Activated CD8-positive, alpha-beta memory T cell treated with anti-CD3 and anti-CD28 coated beads, Interleukin-2, amount 50 U/mL, for 1 hour (primary cell): ENCODE data around the gene OCSTAMP.

Experiments used
- DNase-seq: peaks from one replicate; pipeline ENCODE4 v3.0.0-alpha.2; 2020; ENCODE audit errors: extremely low read depth

OCSTAMP gene, protein sequence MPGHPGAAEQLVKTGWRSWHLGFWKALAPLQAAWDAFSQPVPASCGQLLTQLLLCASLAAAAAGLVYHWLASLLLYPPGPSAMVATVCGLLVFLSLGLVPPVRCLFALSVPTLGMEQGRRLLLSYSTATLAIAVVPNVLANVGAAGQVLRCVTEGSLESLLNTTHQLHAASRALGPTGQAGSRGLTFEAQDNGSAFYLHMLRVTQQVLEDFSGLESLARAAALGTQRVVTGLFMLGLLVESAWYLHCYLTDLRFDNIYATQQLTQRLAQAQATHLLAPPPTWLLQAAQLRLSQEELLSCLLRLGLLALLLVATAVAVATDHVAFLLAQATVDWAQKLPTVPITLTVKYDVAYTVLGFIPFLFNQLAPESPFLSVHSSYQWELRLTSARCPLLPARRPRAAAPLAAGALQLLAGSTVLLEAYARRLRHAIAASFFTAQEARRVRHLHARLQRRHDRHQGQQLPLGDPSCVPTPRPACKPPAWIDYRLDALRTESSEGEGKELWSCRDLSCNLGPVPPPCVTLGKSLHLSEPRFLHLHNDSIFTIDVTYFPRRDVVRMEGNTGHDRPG

DNA sequence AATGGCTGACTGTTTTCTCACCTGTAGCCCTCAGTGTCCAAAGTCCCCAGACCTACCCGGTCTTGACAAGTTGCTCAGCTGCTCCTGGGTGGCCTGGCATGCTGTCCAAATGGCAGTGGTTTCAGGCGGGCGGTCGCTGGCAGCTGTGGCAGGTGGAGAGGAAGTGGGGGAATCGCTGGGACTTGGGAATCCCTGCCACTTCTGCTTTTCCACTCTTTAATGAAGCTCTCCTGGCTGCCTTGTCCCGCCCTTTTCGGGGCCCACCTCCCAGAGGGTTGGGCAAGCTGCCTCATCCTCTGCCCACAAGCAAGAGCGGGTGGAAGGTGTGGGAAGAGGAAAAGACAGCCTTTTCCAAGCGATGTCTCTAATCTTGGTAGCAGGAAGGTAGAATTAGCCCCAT, at the start of gene OCSTAMP:
Gene OCSTAMP (minus strand): TSS at position 194 of the 400 bp plus-strand sequence. CDS start 94 bp downstream, at position 100.
- no peak for DNase-seq

DNA sequence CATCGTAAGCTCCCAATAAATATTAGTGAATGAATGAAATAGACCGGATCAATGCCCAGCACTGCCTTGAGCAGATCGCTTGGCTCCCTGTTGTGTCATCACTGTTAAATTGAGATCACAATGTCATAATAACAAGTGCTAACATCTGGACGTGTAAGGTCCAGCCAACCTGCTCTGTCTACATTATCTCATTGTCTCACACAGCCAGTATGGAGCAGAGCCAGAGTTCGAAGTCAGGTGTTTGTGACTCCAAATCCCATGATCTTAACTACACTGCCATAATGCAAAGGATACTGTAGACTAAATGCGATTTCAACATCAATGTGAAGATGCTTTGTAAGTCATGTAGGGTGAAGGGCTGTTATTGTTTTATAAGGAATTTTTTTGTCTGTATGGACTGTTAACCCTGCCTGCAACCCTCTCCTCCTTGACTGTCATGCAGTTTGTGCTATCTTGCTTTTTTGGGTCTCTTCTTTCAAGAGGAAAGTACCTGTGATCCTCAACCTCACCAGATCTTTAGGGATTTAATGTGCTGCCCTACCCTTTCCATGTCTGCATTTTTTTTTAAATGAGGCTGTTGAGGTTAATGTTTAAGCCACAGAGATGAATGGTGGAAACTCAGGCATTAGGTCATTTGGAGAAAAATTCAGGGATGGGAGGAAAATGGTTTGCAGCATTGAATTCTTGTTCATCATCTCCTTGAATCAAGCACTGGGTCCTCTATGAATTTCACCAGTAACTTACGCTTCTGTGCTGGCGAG, 49.0 kb upstream of the OCSTAMP start:
- no peak for DNase-seq

DNA sequence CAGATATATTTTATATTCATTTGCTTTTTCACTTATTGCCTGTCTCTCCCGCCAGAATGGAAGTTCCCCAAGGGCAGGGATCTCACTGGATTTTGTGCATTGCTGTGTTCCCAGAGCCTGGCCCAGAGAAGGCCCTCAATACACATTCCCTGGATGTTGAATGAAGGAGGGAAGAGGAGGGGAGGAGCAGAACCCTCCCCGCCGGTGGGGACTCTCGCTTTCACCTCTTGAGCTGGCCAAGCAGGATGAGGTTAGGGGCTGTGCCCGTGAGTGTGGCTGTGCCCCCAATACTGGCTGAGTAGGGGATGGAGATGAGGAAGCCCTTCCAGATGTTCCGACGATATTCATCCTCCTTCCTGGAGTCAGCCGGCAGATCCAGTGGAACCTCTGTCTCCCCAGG, 45.5 kb upstream of the OCSTAMP start:
- no peak for DNase-seq

DNA sequence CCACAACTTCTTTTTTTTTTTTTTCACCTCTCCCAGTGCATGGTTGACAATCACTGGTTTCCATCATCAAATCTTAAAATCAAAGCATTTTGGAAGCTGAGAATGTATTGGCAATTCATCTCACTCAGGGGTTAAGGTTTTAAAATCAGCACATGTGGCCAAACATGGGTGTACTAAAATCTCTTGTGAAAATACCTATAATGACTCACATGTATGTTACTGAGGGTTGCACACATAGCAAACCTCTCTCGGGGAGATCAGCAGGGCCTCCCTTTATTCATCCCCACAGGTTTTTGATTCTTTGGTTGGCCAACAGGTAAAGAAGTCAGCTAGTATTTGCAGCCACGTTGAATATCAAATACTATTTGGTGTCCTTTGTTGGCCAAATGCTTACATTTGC, 44.3 kb upstream of the OCSTAMP start:
- DNase-seq: no peak

DNA sequence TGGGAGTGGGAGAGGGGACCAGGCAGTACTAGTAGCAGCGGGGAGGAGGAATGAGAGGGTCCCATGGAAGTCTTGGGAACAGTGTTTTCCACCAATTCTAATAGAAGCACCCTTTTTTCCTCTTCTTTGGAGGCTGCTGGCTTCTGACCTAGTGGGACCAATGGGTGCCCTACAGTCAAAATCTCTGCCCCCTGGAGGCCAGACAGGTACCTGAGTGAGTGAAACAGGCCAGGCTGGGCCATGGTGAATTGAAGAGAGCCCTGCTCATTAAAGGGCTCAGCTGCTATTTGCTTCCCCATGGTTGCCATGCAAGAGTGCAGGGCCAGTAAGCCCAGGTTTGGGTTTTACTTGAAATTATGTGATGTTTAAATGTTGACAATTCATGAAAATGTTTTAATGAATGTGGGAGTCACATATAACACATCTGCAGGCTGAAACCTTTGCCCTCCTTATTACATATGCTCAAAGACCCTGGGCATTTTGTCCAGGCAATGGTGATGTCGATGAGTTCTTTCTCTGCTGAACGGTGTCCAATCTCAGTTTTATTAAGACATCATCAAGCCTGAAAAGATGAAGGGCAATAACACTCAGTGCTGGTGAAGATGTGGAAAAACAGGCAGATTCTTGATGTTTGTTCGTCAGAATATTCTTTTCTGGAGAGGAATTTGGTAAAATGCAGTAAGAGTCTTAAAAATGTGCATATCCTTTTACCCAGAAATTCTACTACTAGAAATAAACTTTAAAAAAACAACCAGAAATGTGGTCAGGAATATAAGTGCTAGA, 42.3 kb upstream of the OCSTAMP start:
- DNase-seq: no peak

DNA sequence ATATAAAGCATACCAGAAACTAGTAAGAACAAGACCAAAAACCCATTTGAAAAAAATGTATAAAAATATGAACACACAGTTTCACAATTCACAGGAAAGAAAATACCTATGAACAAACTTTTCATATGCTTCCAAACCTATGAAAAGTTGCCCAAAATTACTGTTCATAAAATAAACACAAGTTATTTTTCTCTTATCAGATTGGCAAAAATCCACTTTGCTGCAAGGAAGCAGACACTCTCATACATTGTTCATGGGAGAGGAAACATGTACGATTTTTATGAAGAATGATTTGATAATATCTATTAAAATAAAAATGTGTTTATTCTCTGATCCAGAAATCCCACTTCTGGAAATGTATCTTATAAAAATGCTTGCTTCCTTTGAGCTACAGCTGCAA, 40.0 kb upstream of the OCSTAMP start:
- no peak for DNase-seq

DNA sequence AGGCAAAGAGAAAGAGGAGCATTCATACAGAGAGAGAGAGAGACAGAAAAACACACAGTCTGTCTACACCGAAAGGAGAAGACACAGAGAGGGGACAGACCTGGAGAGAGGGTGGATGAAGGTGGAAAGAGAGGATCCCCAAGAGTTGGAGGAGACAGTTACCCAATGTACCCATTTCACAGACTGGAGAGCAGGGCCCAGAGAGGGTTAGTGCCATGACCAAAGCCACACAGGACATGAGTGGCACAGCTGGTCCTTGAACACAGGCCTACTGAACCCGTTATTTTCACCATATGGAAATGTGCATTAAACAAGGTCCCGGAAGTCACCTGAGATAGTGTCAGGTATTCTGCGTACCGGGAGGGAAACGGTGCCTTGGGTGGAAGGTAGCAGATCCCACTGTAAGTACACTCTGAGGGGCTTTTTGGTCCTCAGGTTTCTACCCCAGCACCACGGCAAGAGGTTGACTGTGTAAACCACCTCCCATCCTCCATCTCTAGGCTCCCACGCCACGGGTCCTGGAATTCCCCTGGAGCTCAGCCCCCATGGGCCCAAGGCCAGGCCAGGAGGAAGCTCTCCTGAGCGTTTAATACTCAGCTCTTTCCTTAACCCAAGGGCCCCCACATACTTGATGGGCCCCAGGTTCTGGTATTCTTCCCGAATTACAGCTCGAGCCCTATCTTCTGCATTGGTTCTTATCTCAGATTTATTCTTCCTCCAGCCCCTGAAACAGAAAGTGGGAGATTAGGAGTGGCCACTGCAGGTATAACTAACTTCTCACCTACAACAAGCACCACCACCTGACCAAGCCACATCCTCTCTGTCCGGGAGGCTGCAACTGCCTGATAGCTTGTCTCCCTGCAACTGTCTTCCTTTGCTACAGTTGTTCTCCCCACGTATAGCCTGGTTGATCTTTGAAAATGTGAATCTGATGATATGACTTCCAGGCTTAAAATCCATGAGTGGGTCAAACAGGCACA, 38.4 kb upstream of the OCSTAMP start:
- DNase-seq: no peak

DNA sequence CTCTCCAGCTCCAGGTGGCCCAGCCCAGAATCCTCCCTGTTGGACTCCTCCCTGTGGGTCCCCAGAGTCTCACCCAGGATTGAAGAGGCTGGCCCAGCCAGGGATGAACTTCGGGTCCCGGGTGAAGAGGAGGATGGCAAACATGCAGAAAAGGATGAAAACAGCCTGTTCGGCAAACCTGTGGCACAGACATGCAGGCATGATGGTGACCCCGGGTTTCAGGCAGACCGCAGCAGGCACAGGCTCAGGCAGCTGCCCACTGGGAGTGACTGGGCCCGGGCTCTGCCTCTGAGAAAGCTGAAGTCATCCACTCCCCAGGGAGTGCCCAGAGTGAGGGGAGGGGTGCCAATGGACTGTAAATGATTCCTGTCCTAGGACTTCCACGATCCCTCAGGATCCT, 37.5 kb upstream of the OCSTAMP start:
- DNase-seq: no peak

DNA sequence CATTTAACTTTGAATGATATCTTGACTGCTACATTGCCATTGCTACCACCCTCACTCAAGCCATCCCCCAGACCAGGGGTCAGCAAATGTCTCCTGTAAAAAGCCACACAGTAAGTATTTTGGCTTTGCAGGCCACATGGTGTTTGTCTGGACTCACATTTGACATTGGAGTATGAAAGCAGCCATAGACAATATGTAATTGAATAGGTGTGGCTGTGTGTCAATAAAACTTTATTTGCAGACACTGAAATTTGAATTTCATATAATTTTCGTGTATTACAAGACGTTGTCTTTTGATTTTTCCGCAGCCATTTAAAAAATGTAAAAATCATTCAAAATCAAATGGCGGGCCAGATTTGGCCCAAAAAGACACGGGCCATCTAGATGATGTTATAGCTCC, 36.3 kb upstream of the OCSTAMP start:
- no peak for DNase-seq

DNA sequence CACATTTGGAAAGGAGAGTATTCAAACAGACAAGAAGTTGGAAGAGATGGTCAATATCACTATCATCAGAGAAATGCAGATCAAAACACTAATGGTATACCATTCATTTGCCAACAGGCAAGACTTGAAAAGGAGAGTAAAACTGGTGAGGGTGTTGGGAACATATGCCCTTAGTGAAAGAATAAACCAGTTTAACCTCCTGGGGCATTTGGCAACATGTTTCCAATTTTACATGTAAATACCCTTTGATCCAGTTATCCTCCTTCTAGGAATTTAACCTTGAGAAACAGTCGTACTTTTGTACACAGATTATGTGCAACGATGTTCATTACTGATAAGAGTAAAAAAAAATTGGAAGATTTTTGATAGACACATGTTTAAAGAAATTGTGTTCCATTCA, 34.1 kb upstream of the OCSTAMP start:
- no peak for DNase-seq

DNA sequence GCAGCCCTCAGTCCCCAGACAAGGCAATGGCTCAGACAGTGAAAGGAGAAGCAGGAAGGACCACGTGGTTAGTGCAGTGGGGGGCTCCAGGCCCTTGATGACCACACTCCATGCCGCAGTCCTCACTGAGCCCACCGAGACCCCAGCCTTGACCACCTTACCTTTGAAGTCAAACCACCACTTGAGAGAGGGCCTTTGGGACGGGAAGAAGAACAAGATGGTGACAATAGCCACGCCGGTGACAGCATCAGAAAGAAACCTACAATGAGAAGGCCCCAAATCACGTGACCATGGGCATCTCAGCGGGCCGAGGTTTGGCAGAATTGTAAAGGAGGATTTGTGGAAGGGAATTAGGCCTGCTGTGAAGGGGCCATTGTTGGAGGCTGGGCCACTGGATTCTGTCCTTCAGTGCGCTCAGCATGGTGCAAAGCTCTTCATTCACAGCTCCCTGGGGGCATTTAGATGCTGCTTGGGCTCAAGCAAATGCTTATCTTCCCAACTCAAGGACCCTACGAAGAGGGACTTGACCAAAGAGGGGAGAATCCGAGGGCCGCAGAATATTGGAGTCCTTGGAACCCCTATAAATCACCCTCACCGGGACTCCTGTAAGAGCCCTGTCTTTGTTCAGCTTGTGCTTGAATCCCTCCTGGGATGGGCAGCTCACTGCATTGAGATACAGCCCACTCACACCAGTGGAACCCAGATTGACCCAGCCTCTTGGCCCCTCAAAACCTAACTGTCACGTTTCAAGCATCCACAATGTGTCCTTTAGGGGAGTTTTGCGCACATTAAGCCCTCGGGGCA, 33.2 kb upstream of the OCSTAMP start:
- DNase-seq: no peak

DNA sequence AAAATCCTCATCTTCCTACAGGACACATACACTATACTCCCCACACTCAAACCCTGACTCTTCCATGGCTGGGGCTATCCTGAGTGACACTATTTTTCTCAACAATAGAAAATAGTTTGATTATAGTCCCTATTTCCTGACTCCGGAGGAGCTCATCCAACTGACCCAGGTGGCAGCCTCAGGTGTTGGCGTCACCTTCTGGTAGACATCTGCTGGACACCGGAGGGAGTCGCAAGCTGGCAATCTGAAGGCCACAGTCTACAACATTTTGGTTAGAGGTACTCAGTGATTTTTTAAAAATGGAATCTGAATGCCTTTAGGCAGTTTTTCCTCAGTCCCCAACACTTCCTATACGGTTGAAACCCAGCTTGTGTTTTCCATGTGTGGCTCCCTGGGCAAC, 32.2 kb upstream of the OCSTAMP start:
- DNase-seq: no peak

DNA sequence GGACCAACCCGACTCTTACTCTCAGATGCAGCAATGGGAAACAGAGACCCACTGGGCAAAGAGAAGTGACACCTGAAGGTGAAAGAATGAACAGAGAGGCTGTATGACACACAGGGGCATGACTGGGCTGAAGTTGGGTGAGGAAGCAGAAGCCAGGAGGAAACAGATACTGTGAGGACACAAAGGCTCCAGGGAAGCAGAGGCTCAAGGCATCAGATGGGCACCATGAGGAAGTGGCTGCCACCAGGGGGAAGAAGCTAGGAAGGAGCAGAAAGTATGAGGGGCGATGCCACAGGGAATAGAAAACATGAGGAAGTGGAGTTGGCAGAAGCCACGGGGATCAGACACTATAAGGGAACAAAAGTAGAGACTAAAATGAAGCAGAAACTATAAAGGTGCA, 30.9 kb upstream of the OCSTAMP start:
- DNase-seq: no peak

DNA sequence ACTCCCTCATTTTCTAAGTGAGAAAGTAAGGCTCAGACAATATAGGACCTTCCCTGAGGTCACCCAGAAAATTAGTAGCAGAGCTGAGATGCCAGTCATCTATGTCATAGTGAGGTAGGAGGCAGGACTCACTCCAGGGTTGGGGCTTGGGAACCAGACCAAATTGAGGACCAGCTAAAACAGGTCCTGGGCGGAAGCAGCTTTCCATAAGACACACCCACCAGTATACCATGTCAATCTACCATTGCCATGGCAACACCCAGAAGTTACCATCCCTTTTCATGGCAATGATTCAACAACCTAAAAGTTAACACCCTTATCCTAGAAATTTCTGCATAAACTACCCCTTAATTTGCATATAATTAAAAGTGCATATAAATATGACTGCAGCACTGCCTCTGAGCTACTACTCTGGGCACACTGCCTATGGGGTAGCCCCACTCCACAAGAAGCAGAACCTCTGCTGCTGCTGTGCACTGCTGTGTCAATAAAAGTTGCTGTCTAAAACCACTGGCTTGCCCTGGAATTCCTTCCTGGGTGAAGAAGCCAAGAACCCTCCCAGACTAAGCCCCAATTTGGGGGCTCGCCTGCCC, 30.3 kb upstream of the OCSTAMP start:
- DNase-seq: no peak

DNA sequence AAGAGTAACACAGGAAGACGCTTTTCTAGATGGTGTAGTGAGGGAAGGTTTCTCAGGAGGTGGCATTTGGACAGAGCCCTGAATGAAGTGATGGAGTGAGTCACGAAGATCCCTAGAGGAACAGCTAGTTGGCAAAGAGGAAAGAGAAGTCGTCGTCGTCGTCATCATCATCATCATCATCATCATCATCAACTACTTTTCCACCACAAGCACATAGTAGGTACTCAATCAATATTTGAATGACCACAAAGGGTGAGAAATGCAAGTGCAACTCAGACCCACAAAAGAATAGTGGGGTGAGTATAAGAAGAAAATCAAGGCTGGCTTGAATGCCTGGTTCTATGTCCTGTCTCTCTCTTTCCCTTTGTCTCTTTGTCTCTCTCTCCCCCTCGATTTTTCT, 28.3 kb upstream of the OCSTAMP start:
- DNase-seq: no peak

DNA sequence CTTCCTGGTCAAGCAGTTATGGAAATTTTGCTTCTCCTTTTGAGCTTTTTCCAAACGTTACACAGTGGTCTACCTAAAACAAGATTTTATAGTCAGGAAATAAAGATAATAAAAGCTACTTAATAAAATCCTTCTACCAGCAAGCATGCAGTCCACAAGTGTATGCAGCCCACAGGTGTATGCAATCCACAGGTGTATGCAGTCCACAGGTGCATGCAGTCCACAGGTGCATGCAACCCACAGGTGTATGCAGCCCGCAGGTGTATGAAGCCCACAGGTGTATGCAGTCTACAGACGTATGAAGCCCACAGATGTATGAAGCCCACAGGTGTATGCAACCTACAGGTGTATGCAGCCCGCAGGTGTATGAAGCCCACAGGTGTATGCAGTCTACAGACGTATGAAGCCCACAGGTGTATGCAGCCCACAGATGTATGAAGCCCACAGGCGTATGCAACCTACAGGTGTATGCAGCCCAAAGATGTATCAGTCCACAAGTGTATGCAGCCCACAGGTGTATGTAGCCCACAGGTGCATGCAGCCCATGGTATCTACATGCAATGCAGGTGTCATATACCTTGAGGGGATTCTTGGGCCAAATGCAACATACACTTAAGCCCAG, 26.4 kb upstream of the OCSTAMP start:
- DNase-seq: no peak

DNA sequence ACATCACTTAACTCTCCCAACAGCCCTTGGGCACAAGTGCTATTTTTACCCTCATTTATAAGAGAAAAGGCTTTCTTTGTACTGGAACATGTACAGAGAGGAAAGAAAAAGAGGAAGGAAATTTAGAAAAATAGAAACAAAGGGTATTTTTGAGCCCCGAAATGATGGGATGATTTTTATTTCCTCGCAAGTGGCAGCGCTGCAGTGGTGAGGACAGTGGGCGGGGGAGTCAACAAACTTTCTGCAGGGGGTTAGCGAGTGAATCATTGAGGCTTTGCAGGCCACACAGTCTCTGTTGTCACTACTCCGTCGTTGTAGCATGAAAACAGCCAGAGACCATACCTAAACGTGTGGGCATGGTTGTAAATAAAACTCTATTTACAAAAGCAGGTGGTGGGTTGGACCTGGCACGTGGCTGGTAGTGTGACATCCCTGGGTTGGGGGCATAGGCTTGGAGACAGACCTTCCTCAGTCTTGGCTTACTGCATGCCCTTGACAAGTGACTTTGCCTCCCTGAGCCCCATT, 25.5 kb upstream of the OCSTAMP start:
- no peak for DNase-seq

DNA sequence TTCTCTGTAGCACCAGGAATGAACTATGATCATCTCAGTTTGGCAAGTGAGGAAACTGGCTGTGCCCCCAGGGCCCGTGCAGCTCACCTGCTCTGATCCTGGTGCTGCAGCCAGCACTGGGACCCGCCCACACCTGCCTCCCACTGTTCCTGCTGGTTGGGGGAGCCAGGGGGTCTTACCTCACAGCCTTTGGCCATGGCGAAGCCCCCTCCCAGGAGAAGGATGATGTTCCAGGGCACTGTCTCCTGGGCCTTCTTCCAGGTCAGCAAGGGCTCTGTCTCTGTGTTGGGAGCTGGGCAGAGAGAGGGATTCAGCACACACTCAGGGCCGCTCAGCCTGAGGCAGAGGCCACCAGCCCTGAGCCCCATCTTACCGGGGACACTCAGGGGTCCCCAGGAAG, 24.9 kb upstream of the OCSTAMP start:
- DNase-seq: no peak
